Endothelial cell of umbilical vein (primary cell): Measurements from ENCODE around the gene PSD4.

ENCODE experiments used
- GATA2 ChIP-seq: IDR thresholded peaks from 2 replicates; pipeline ENCODE4 v1.7.0; 2011; ENCODE audit warnings: low read depth, mild to moderate bottlenecking, moderate library complexity, mixed read lengths, low read length; ENCODE audit not compliant: insufficient read length, insufficient read depth
- POLR2A ChIP-seq: IDR thresholded peaks from 2 replicates; pipeline ENCODE4 v1.6.1; 2012; ENCODE audit warnings: low read depth, mild to moderate bottlenecking, control low read depth, low read length
- POLR2AphosphoS5 ChIP-seq: IDR thresholded peaks from 2 replicates; pipeline ENCODE4 v1.6.1; 2012; ENCODE audit warnings: low read depth, mild to moderate bottlenecking, control low read depth, low read length, moderate library complexity; ENCODE audit not compliant: insufficient read depth
- TF ChIP-seq, protein P1 (sequence below), 2 donors: IDR thresholded peaks; 1 replicate in 1 of 2; 2 replicates in 1 of 2; pipeline ENCODE4 v1.5.1; 2011; ENCODE audit warnings: low read length in 2 of 2, mild to moderate bottlenecking in 2 of 2, moderate library complexity in 2 of 2, control low read depth in 1 of 2, inconsistent platforms in 1 of 2, low read depth in 1 of 2; ENCODE audit not compliant: insufficient read depth in 1 of 2; ENCODE audit errors: extremely low read depth in 1 of 2

DNA sequence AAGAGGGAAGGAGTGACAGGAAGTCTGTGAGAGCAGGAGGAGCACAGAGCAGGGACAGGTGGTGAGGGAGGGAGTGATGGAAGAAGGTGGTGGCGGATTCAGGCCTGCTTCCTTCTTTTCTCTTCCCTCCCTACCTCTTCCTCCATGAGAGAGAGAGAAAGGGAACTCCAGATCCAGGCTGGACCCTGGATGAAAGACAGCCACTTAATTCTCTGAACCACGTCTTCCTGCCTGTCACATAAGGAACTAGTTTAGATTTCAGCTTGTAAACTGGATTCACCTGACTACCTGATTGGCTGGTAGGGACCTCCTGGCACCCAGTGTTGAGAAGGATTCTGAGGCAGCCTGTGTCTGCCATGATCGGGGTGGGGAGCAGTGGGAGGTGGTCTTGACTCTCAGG lies 56.0 kb downstream of the PSD4 start:
- TF ChIP-seq, protein P1, sequence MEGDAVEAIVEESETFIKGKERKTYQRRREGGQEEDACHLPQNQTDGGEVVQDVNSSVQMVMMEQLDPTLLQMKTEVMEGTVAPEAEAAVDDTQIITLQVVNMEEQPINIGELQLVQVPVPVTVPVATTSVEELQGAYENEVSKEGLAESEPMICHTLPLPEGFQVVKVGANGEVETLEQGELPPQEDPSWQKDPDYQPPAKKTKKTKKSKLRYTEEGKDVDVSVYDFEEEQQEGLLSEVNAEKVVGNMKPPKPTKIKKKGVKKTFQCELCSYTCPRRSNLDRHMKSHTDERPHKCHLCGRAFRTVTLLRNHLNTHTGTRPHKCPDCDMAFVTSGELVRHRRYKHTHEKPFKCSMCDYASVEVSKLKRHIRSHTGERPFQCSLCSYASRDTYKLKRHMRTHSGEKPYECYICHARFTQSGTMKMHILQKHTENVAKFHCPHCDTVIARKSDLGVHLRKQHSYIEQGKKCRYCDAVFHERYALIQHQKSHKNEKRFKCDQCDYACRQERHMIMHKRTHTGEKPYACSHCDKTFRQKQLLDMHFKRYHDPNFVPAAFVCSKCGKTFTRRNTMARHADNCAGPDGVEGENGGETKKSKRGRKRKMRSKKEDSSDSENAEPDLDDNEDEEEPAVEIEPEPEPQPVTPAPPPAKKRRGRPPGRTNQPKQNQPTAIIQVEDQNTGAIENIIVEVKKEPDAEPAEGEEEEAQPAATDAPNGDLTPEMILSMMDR (IDR thresholded peaks at IDR 0.05; ENCODE audit: extremely low read depth in 1 of 2, insufficient read depth in 1 of 2, low read depth in 1 of 2, low read length in 2 of 2): no peak
- TF ChIP-seq POLR2AphosphoS5: no peak
- no peak for TF ChIP-seq GATA2
- TF ChIP-seq POLR2A: no peak
